Measurements from ENCODE around the gene CMTM1.

CMTM1 gene

DNA sequence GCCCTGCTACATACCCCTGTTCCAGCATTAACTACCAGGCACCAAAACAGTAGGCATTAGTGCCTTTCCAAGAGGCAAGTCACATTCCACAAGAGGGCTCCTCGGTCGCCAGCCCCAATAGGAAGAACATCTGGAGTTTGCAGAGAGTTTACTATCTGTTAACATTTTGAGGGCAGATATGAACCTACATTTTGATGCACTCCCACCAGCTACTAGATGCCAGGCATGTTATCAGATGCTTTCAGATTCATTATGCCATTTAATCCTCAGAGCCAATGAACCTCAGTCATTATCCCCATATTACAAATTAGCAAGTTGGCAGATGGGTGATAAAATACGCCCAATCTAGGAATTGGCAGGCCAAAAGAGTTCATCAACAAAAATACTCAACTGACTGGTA, 8.8 kb downstream of the CMTM1 start:
- H3K36me3 ChIP-seq (ENCODE audit: control insufficient read depth in 1 of 2, insufficient read depth in 2 of 2, low read length in 2 of 2): no peaks in the 10 kb centered on the region
- H3K27me3 ChIP-seq (ENCODE audit: control insufficient read depth in 1 of 2, insufficient read depth in 2 of 2, low read length in 2 of 2): peaks cover 14 to 17% of the 10 kb centered on the region in 2 donors
- no peak overlapping the region for H3K4me3 ChIP-seq (ENCODE audit: low read depth in 1 of 2, low read length in 2 of 2)
- H3K4me1 ChIP-seq (ENCODE audit: control insufficient read depth in 1 of 2, insufficient read depth in 2 of 2, low read length in 2 of 2): peaks cover 4 to 9% of the 10 kb centered on the region in 2 donors
- H3K9me3 ChIP-seq (ENCODE audit: control insufficient read depth in 1 of 2, low read length in 2 of 2): no peaks in the 10 kb centered on the region
- H3K27ac ChIP-seq (ENCODE audit: low read depth, low read length): no peak overlapping the region
- no peak overlapping the region for H3K9ac ChIP-seq (ENCODE audit: low read depth in 1 of 2, low read length in 2 of 2)

DNA sequence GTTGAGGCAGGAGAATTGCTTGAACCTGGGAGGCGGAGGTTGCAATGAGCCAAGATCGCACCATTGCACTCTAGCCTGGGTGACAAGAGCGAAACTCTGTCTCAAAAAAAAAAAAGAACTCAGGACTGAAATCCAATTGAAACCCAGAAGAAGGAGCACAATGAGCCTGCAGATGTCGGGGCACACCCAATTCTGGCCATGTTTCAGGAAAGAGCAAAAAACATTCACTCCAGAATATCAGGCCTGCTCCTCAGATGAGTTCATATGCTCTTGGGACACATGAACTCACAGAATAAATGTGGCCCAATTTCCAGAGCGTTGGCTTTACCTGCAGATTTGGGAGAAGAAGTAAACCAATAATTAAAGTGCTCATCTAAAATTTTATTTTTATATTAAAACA, 10.1 kb downstream of the CMTM1 start:
- Histone ChIP-seq H3K9ac (ENCODE audit: low read depth in 1 of 2, low read length in 2 of 2) (no peak overlapping the region), H3K27me3 (ENCODE audit: control insufficient read depth in 1 of 2, insufficient read depth in 2 of 2, low read length in 2 of 2) (peaks cover 14 to 20% of the 10 kb centered on the region in 2 donors), H3K4me1 (ENCODE audit: control insufficient read depth in 1 of 2, insufficient read depth in 2 of 2, low read length in 2 of 2) (peaks cover under 1 to 10% of the 10 kb centered on the region in 2 donors), H3K9me3 (ENCODE audit: control insufficient read depth in 1 of 2, low read length in 2 of 2) (no peaks in the 10 kb centered on the region), H3K4me3 (ENCODE audit: low read depth in 1 of 2, low read length in 2 of 2) (no peak overlapping the region), H3K36me3 (ENCODE audit: control insufficient read depth in 1 of 2, insufficient read depth in 2 of 2, low read length in 2 of 2) (no peaks in the 10 kb centered on the region), H3K27ac (ENCODE audit: low read depth, low read length) (no peak overlapping the region)

DNA sequence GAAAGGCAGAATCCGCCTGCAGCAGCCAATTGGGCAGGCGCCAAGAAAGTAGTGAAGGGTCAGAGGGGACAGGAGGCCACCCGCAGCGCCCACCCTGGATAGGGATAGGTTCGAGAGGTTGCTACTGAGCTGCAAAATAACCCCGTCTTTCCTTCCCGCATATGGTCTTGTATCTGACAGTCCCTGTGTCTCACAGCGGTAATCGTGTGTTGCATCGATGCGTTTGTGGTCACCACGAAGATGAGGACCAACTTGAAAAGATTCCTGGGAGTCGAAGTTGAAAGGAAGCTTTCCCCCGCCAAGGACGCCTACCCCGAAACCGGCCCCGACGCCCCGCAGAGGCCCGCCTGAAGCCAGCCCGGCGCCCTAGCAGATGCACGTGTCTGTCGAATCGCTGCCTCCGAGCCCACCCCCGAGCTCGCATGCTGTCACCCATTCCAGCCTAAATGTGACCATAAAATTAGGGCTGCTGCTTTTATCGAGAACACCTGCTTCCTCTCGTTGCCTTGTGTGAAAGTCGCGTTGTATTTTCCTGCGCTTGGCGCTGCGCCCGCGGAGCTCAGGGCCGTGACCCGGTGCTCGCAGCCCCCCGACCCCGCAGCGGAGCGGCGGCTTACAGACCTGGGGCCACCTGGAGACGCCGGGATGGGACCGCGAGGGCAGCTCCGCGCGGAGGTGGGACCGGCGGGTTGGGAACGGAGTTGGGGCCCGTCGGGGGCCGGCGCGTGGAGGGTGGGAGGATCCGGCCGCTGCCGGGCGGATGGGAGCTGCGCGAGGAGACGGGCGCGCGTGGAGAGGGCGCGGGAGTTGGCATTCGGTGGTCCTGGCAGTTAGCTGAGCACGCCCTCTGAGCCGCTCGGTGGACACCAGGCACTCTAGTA, 12.7 kb downstream of the CMTM1 start, which contains the start of gene CMTM2:
TSS of gene CMTM2 (plus strand) at position 813 of the 881 bp plus-strand sequence. CDS start 145 bp downstream, outside the sequence.
- peaks cover 14 to 20% of the 10 kb centered on the region in 2 donors for H3K27me3 ChIP-seq (ENCODE audit: control insufficient read depth in 1 of 2, insufficient read depth in 2 of 2, low read length in 2 of 2)
- H3K4me1 ChIP-seq (ENCODE audit: control insufficient read depth in 1 of 2, insufficient read depth in 2 of 2, low read length in 2 of 2): peaks cover 7 to 15% of the 10 kb centered on the region in 2 donors
- peak within 1 kb of the TSS in 1 of 2 donors; percentile 35 for H3K9ac ChIP-seq (ENCODE audit: low read depth in 1 of 2, low read length in 2 of 2)
- peak within 1 kb of the TSS; percentile 51 to 54 for H3K4me3 ChIP-seq (ENCODE audit: low read depth in 1 of 2, low read length in 2 of 2)
- H3K27ac ChIP-seq (ENCODE audit: low read depth, low read length): no peak within 1 kb of the TSS
- no peaks in the 10 kb centered on the region for H3K9me3 ChIP-seq (ENCODE audit: control insufficient read depth in 1 of 2, low read length in 2 of 2)
- no peaks in the 10 kb centered on the region for H3K36me3 ChIP-seq (ENCODE audit: control insufficient read depth in 1 of 2, insufficient read depth in 2 of 2, low read length in 2 of 2)

DNA sequence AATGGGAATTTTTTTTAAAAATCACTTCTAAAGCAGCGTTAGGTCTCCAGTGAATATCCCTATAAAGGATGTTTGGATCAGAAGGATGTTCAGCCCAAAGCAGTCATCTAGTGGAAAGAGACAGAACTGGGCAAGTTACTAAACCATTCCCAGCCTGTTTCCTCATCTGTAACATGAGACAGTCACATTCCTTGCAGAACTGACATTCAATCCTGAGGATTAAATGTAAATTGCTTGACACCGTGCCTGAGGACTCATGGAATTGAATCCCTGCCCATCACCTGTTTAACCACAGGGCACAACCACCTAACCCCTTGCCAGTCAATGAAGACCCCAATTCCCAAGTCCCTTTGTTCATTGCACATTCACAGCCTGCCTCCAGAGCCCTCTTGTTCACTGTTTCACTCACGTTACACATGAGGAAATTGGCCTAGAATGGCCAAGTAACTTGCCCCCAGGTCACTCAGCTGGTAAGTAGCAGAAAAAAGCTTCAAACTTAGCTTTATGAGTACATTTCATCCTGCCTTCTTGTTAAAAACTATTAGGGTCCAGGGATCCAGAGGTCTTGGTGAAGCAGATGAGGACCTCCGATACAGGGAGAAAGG, 14.5 kb downstream of the CMTM1 start:
- H3K27ac ChIP-seq (ENCODE audit: low read depth, low read length): no peak overlapping the region
- no peak overlapping the region for H3K4me3 ChIP-seq (ENCODE audit: low read depth in 1 of 2, low read length in 2 of 2)
- H3K27me3 ChIP-seq (ENCODE audit: control insufficient read depth in 1 of 2, insufficient read depth in 2 of 2, low read length in 2 of 2): peaks cover 14 to 20% of the 10 kb centered on the region in 2 donors
- peaks cover 7 to 15% of the 10 kb centered on the region in 2 donors for H3K4me1 ChIP-seq (ENCODE audit: control insufficient read depth in 1 of 2, insufficient read depth in 2 of 2, low read length in 2 of 2)
- no peaks in the 10 kb centered on the region for H3K9me3 ChIP-seq (ENCODE audit: control insufficient read depth in 1 of 2, low read length in 2 of 2)
- H3K9ac ChIP-seq (ENCODE audit: low read depth in 1 of 2, low read length in 2 of 2): no peak overlapping the region
- no peaks in the 10 kb centered on the region for H3K36me3 ChIP-seq (ENCODE audit: control insufficient read depth in 1 of 2, insufficient read depth in 2 of 2, low read length in 2 of 2)

DNA sequence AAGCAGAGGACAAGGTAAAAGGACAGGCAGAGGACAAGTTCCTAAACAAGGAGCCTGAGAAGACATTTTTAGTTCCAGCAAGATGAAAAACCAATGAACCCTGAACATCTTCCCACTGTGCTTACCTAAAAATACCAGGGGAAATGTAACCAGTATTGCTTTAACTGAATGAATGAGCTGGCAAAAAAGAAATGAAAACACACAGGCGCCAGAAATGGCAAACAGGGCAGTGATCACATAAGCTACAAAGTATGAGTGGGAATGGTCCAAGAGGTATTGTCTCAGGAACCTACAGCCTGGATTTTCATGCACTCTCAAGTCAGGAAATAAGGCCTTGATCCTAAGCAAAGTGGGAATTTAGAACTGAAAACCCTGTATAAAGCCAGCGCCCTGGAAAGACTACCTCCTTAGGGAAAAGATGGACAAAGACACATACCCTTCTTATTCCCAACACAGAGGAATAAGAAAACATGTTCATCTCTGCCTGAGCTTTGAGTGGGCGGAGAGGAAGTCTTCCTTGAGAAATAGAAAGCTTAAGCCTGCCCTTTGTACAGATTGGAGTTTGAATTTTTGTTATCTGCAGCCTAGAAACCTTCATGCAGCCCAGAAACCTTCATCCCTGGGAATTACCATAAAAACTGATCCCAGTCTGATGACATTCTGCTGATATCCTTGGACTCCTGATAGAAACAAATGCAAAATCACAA, 15.2 kb downstream of the CMTM1 start:
- H3K9me3 ChIP-seq (ENCODE audit: control insufficient read depth in 1 of 2, low read length in 2 of 2): no peaks in the 10 kb centered on the region
- peaks cover 7 to 15% of the 10 kb centered on the region in 2 donors for H3K4me1 ChIP-seq (ENCODE audit: control insufficient read depth in 1 of 2, insufficient read depth in 2 of 2, low read length in 2 of 2)
- no peak overlapping the region for H3K9ac ChIP-seq (ENCODE audit: low read depth in 1 of 2, low read length in 2 of 2)
- H3K4me3 ChIP-seq (ENCODE audit: low read depth in 1 of 2, low read length in 2 of 2): no peak overlapping the region
- H3K27ac ChIP-seq (ENCODE audit: low read depth, low read length): no peak overlapping the region
- H3K36me3 ChIP-seq (ENCODE audit: control insufficient read depth in 1 of 2, insufficient read depth in 2 of 2, low read length in 2 of 2): no peaks in the 10 kb centered on the region
- peaks cover 14 to 20% of the 10 kb centered on the region in 2 donors for H3K27me3 ChIP-seq (ENCODE audit: control insufficient read depth in 1 of 2, insufficient read depth in 2 of 2, low read length in 2 of 2)

DNA sequence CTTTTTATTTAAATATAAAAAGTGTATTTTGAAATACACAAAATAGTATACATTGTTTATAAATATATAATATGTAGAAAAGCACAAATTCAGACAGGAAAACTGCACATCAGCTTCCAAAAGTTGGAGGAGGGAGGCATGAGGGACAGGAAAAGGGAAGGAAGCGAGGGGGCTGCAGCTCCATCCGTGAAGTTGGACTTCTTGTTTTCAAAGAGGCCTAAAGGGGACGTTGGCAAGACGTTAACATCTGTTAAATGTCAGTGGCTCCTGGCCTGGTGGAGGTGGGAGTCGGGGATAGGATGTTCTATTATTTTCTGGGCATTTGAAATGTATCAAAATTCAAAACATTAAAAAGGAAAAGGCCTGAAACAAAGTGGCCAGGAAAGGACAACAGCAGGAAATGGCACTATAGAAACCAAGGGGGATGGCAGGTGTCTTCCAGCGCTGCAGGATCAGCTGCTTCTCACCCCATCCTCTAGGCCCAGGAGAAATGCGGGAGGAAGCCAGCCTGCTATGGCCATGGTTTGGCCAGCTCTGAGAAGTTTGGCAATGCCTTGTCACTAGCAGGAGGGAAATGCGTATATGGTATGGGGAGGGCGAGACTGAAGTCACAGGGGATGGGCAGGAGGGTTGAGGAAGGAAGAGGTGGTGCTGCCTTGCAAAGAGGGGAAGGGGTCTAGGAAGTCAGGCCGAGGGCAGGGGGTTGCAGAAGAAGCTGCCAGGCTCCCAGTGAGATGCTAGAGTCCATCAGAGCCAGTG, 19.4 kb downstream of the CMTM1 start:
- H3K36me3 ChIP-seq (ENCODE audit: control insufficient read depth in 1 of 2, insufficient read depth in 2 of 2, low read length in 2 of 2): no peaks in the 10 kb centered on the region
- peaks cover 7% of the 10 kb centered on the region in 2 donors for H3K4me1 ChIP-seq (ENCODE audit: control insufficient read depth in 1 of 2, insufficient read depth in 2 of 2, low read length in 2 of 2)
- H3K27me3 ChIP-seq (ENCODE audit: control insufficient read depth in 1 of 2, insufficient read depth in 2 of 2, low read length in 2 of 2): no peaks in the 10 kb centered on the region
- no peak overlapping the region for H3K9ac ChIP-seq (ENCODE audit: low read depth in 1 of 2, low read length in 2 of 2)
- H3K27ac ChIP-seq (ENCODE audit: low read depth, low read length): no peak overlapping the region
- no peak overlapping the region for H3K4me3 ChIP-seq (ENCODE audit: low read depth in 1 of 2, low read length in 2 of 2)
- no peaks in the 10 kb centered on the region for H3K9me3 ChIP-seq (ENCODE audit: control insufficient read depth in 1 of 2, low read length in 2 of 2)

DNA sequence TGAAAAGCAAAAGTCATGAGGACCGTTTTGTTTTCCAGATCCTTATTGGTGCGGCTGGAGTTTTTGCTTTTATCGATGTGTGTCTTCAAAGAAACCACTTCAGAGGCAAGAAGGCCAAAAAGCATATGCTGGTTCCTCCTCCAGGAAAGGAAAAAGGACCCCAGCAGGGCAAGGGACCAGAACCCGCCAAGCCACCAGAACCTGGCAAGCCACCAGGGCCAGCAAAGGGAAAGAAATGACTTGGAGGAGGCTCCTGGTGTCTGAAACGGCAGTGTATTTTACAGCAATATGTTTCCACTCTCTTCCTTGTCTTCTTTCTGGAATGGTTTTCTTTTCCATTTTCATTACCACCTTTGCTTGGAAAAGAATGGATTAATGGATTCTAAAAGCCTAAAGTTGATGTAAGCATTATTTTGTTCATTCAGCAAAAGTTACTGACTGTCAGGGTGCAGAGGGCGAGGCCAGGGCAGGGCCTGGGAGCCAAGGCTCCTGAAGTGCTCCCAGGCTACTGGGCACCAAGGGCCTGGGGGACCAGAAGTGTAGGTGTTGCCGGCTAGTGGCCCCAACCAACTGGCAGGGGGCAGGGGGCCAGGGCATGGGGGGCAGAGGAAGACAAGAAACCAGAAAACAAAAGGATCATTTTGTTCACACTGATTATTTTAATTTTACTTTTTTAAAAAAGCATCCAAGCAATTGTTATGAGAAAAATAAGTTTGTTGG, 21.8 kb downstream of the CMTM1 start:
- H3K27me3 ChIP-seq (ENCODE audit: control insufficient read depth in 1 of 2, insufficient read depth in 2 of 2, low read length in 2 of 2): no peaks in the 10 kb centered on the region
- H3K36me3 ChIP-seq (ENCODE audit: control insufficient read depth in 1 of 2, insufficient read depth in 2 of 2, low read length in 2 of 2): no peaks in the 10 kb centered on the region
- H3K9me3 ChIP-seq (ENCODE audit: control insufficient read depth in 1 of 2, low read length in 2 of 2): no peaks in the 10 kb centered on the region
- H3K4me3 ChIP-seq (ENCODE audit: low read depth in 1 of 2, low read length in 2 of 2): no peak overlapping the region
- H3K9ac ChIP-seq (ENCODE audit: low read depth in 1 of 2, low read length in 2 of 2): no peak overlapping the region
- no peak overlapping the region for H3K27ac ChIP-seq (ENCODE audit: low read depth, low read length)
- H3K4me1 ChIP-seq (ENCODE audit: control insufficient read depth in 1 of 2, insufficient read depth in 2 of 2, low read length in 2 of 2): no peaks in the 10 kb centered on the region

DNA sequence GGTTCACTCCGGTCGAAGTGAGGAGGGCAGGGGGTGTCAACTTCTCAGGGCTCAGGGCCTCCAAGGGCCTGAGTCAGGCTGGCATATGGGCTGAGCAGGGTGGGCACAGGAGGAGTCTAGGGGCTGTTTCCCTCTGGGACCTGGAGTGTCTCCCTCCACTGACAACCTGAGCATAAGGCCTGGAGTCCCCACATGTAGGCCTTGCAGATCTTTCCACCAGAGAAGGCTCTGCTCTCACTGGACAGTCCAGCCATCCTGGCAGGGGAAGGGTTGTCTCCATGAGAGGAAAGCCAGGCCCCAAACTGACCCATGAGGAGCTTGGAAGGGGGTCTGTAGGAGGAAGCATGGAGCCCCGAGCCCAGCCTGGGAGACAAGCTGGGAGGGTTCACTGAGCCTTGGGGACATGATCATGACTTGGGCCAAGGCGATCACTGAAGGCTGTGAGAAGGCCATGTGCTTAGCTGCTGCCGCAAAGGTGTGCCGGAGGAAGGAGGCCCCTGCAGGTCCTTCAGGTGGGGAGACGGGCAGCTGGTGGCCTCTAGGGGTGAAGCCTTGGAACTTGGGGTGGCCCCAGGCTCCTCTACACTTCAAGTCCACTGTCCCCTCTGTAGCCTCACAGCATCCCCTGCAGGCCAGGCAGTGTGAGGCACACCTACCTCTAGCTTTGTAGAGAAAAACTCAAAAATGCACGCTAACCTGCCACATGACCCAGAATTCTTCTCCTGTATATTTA, 22.9 kb downstream of the CMTM1 start:
- H3K4me1 ChIP-seq (ENCODE audit: control insufficient read depth in 1 of 2, insufficient read depth in 2 of 2, low read length in 2 of 2): no peaks in the 10 kb centered on the region
- H3K36me3 ChIP-seq (ENCODE audit: control insufficient read depth in 1 of 2, insufficient read depth in 2 of 2, low read length in 2 of 2): no peaks in the 10 kb centered on the region
- H3K27me3 ChIP-seq (ENCODE audit: control insufficient read depth in 1 of 2, insufficient read depth in 2 of 2, low read length in 2 of 2): no peaks in the 10 kb centered on the region
- H3K4me3 ChIP-seq (ENCODE audit: low read depth in 1 of 2, low read length in 2 of 2): no peak overlapping the region
- no peak overlapping the region for H3K9ac ChIP-seq (ENCODE audit: low read depth in 1 of 2, low read length in 2 of 2)
- no peaks in the 10 kb centered on the region for H3K9me3 ChIP-seq (ENCODE audit: control insufficient read depth in 1 of 2, low read length in 2 of 2)
- no peak overlapping the region for H3K27ac ChIP-seq (ENCODE audit: low read depth, low read length)

DNA sequence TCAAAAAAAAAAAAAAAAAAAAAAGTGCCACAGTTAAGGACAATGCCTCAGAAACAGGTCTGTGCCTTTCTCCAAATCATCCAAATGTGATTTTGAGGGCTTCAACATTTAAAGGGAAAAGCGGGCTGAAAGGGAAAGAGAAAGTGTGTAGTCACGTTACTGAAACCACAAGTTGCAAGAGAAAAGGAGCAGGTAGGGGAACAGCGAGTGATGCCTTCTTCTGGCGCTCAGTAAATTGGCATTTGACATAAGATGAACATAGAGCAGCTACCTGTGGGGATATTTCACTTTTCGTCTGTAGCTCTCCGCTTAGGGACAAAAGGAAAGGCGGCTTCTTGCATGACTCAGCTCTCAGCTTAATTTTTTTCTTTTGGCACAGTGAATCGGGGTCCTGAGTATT, 24.1 kb downstream of the CMTM1 start:
- Histone ChIP-seq H3K27me3 (ENCODE audit: control insufficient read depth in 1 of 2, insufficient read depth in 2 of 2, low read length in 2 of 2) (no peaks in the 10 kb centered on the region), H3K4me3 (ENCODE audit: low read depth in 1 of 2, low read length in 2 of 2) (peak overlapping the region in 1 of 2 donors; percentile 43), H3K4me1 (ENCODE audit: control insufficient read depth in 1 of 2, insufficient read depth in 2 of 2, low read length in 2 of 2) (no peaks in the 10 kb centered on the region), H3K36me3 (ENCODE audit: control insufficient read depth in 1 of 2, insufficient read depth in 2 of 2, low read length in 2 of 2) (no peaks in the 10 kb centered on the region), H3K9ac (ENCODE audit: low read depth in 1 of 2, low read length in 2 of 2) (no peak overlapping the region), H3K9me3 (ENCODE audit: control insufficient read depth in 1 of 2, low read length in 2 of 2) (no peaks in the 10 kb centered on the region), H3K27ac (ENCODE audit: low read depth, low read length) (no peak overlapping the region)

All from duodenal mucosa (tissue), 2 donors.